Myocyte (in vitro differentiated cells): ENCODE results near the gene PDGFD. TPM values are rescaled to one million over a fixed set of nuclear protein-coding genes. Genes with fewer than 3 reads are reported as not detected.

ENCODE experiments used
- DNase-seq: peaks from one replicate; pipeline ENCODE4 v3.0.0-alpha.2; 2012; ENCODE audit warnings: low read depth
- total RNA-seq: library from RNA; depleted of rRNA; stranded (reverse); fragments of >200 nt; gene quantifications from 2 replicates; pipeline ENCODE4 v1.2.3, GENCODE V29; 2014

PDGFD gene
- total RNA-seq, 1 donor from 2014 or later: 0.08 TPM

GRCh38 chr11:103890654-103891053, 273.3 kb downstream of the PDGFD start:
- DNase-seq: no peak

GRCh38 chr11:103889679-103890078, 274.3 kb downstream of the PDGFD start:
- DNase-seq: no peak

- no peak for DNase-seq
Measured at GRCh38 chr11:103888541-103888951, 275.4 kb downstream of the PDGFD start.

GRCh38 chr11:103887001-103887658, 276.8 kb downstream of the PDGFD start:
- DNase-seq: peak; percentile 34

- no peak for DNase-seq
Measured at GRCh38 chr11:103883856-103884255, 280.1 kb downstream of the PDGFD start.

GRCh38 chr11:103883291-103883690, 280.7 kb downstream of the PDGFD start:
- no peak for DNase-seq

GRCh38 chr11:103881584-103881983, 282.4 kb downstream of the PDGFD start:
- no peak for DNase-seq

- no peak for DNase-seq
Measured at GRCh38 chr11:103880968-103881367, 283.0 kb downstream of the PDGFD start.

GRCh38 chr11:103878646-103879045, 285.3 kb downstream of the PDGFD start:
- no peak for DNase-seq

GRCh38 chr11:103877221-103877620, 286.7 kb downstream of the PDGFD start:
- no peak for DNase-seq

- no peak for DNase-seq
Measured at GRCh38 chr11:103875855-103876510, 288.0 kb downstream of the PDGFD start.

GRCh38 chr11:103872748-103873147, 291.2 kb downstream of the PDGFD start:
- DNase-seq: no peak

- no peak for DNase-seq
Measured at GRCh38 chr11:103871923-103872551, 291.9 kb downstream of the PDGFD start.

- DNase-seq: no peak
Measured at GRCh38 chr11:103870821-103871309, 293.1 kb downstream of the PDGFD start.

- DNase-seq: no peak
Measured at GRCh38 chr11:103867481-103867880, 296.5 kb downstream of the PDGFD start.

- no peak for DNase-seq
Measured at GRCh38 chr11:103863497-103863896, 300.4 kb downstream of the PDGFD start.

GRCh38 chr11:103862802-103863174, 301.2 kb downstream of the PDGFD start:
- no peak for DNase-seq

- no peak for DNase-seq
Measured at GRCh38 chr11:103862094-103862801, 301.7 kb downstream of the PDGFD start.
